ENCODE results near the gene ARL6IP4.

- TF ChIP-seq CTCF (IDR thresholded peaks at IDR 0.05), result no peak
- no peak for TF ChIP-seq ZFX (IDR thresholded peaks at IDR 0.05; ENCODE audit: borderline replicate concordance)
Observed at GRCh38 chr12:122981587-122982476, 1.4 kb downstream of the ARL6IP4 start.
